ENCODE data around the gene TBXAS1. TPM values are rescaled to one million over a fixed set of nuclear protein-coding genes. Genes with fewer than 3 reads are reported as not detected.
A peak's percentile ranks its signal among the peaks of the same experiment; 100 is the strongest.

Gene TBXAS1
- total and polyA plus RNA-seq, 5 donors from 2014 or later = 5.2 to 21.2 (median 11.3) TPM

DNA sequence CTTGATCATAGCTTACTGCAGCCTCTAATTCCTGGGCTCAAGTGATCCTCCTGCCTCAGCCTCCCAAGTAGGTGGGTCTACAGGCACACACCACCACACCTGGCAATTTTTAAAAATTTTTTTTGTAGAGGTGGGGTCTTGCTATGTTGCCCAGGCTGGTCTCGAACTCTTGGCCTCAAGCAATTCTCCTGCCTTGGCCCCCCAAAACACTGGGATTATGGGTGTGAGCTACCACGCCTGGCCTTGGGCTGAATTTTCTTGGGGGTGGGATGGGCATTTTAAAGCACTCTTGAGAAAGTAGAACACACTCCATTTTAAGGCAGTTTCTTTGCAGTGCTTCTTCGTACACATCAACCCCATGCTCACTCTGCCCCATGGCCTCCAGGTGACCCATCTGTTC, 28.7 kb downstream of the TBXAS1 start:
- Histone ChIP-seq H3K9me3 (ENCODE audit: control insufficient read depth in 2 of 2, low read length in 2 of 2) (peaks cover 0 to under 1% of the 10 kb centered on the region in 2 experiments), H3K4me3 (ENCODE audit: low read depth, low read length) (no peak overlapping the region), H3K4me1 (ENCODE audit: control insufficient read depth, insufficient read depth, low read length, poor library complexity, severe bottlenecking) (peaks cover 4% of the 10 kb centered on the region), H3K27ac (ENCODE audit: insufficient read depth, low read length, poor library complexity, severe bottlenecking) (no peak overlapping the region), H3K36me3 (ENCODE audit: control insufficient read depth, insufficient read depth, low read length) (no peaks in the 10 kb centered on the region), H3K27me3 (ENCODE audit: control insufficient read depth, insufficient read depth, low read length) (peaks cover 4% of the 10 kb centered on the region)
- Mint-ChIP-seq H3K4me1 (peaks cover 0 to 14% (median 4%) of the 10 kb centered on the region in 4 donors), H3K4me3 (peak overlapping the region in 1 of 4 donors; percentile 55), H3K27ac (no peak overlapping the region), H3K27me3 (peaks cover 8% of the 10 kb centered on the region), H3K36me3 (no peaks in the 10 kb centered on the region), H3K9me3 (peaks cover 0 to 7% (median 3%) of the 10 kb centered on the region in 7 donors)
- ATAC-seq (ENCODE audit: low read depth in 2 of 2) (no peak), DNase-seq (no peak)

DNA sequence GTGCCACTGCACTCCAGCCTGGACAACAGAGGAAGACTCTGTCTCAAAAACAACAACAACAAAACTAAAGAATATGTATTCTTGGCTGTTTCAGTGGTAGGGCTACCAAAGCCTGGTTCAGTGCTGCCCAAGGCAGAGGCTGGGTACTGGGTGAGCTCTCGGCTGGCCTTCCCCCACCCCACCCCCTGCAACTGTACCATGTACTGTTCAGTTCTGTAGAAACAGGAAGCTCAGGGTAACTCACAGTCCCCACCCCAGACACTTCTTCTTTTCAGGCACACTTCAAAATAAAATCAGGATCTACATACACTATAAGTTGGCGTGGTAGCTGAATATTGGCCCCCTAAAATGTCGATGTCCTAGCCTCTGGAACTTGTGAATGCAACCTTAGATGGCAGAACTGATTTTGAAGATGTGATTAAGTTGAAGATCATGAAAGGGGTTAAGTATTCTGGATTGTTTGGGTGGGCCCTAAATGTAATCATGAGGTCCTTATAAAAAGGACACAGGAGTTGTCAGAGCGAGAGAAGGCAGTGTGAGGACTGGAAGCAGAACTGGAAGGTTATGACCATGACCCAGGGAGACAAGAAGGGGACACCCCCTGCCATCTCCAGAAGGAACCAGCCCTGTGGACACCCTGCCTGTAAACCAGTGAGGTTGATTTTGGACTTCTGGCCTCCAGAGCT, 31.2 kb downstream of the TBXAS1 start:
- peaks cover 0 to 11% (median 9%) of the 10 kb centered on the region in 7 donors for H3K9me3 Mint-ChIP-seq
- no peak overlapping the region for H3K4me3 Mint-ChIP-seq

DNA sequence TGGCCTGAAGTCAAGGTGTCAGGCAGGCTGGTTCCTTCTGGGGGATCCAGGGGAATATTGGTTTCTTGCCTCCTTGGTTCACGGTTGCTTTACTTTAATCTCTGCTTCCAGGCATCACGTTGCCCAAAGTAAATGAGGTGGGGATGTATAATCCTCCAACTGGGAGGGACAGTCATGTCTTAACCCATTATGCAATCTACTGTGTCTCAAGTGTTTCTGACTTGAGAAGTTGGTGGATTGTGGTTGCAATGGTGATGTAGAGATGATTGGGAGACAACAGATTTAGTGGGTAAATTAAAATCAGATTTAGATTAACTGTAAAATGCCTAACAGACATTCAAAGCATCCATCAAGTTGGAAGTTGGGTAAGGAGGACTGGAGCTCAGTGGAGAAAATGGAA, 32.7 kb downstream of the TBXAS1 start:
- ATAC-seq (ENCODE audit: low read depth in 2 of 2) = no peak
- Histone ChIP-seq H3K27me3 (ENCODE audit: control insufficient read depth, insufficient read depth, low read length) (peaks cover 8% of the 10 kb centered on the region), H3K4me3 (ENCODE audit: low read depth, low read length) (no peak overlapping the region), H3K4me1 (ENCODE audit: control insufficient read depth, insufficient read depth, low read length, poor library complexity, severe bottlenecking) (no peaks in the 10 kb centered on the region), H3K36me3 (ENCODE audit: control insufficient read depth, insufficient read depth, low read length) (no peaks in the 10 kb centered on the region), H3K27ac (ENCODE audit: insufficient read depth, low read length, poor library complexity, severe bottlenecking) (no peak overlapping the region), H3K9me3 (ENCODE audit: control insufficient read depth in 2 of 2, low read length in 2 of 2) (peaks cover 0 to 1% of the 10 kb centered on the region in 2 experiments)
- H3K4me3 Mint-ChIP-seq = no peak overlapping the region
- H3K9me3 Mint-ChIP-seq = peaks cover 0 to 11% (median 9%) of the 10 kb centered on the region in 7 donors
- no peak overlapping the region for H3K27ac Mint-ChIP-seq
- DNase-seq = no peak
- H3K4me1 Mint-ChIP-seq = peaks cover 0 to 3% (median 0%) of the 10 kb centered on the region in 4 donors
- H3K27me3 Mint-ChIP-seq = peaks cover 20% of the 10 kb centered on the region
- H3K36me3 Mint-ChIP-seq = no peaks in the 10 kb centered on the region

More for the DNA sequence above, 31.2 kb downstream of the TBXAS1 start:
- DNase-seq = peak in 1 of 3 donors; percentile 19
- Mint-ChIP-seq H3K27ac (peak overlapping the region in 1 of 3 donors; percentile 15), H3K4me1 (peaks cover 0 to 6% (median 2%) of the 10 kb centered on the region in 4 donors), H3K36me3 (no peaks in the 10 kb centered on the region), H3K27me3 (peaks cover 14% of the 10 kb centered on the region)
- peak in 1 of 2 donors; percentile 68 for ATAC-seq (ENCODE audit: low read depth in 2 of 2)
- Histone ChIP-seq H3K4me1 (ENCODE audit: control insufficient read depth, insufficient read depth, low read length, poor library complexity, severe bottlenecking) (peaks cover 4% of the 10 kb centered on the region), H3K4me3 (ENCODE audit: low read depth, low read length) (no peak overlapping the region), H3K27me3 (ENCODE audit: control insufficient read depth, insufficient read depth, low read length) (peaks cover 8% of the 10 kb centered on the region), H3K36me3 (ENCODE audit: control insufficient read depth, insufficient read depth, low read length) (no peaks in the 10 kb centered on the region), H3K9me3 (ENCODE audit: control insufficient read depth in 2 of 2, low read length in 2 of 2) (peaks cover 0 to 1% of the 10 kb centered on the region in 2 experiments), H3K27ac (ENCODE audit: insufficient read depth, low read length, poor library complexity, severe bottlenecking) (no peak overlapping the region)

DNA sequence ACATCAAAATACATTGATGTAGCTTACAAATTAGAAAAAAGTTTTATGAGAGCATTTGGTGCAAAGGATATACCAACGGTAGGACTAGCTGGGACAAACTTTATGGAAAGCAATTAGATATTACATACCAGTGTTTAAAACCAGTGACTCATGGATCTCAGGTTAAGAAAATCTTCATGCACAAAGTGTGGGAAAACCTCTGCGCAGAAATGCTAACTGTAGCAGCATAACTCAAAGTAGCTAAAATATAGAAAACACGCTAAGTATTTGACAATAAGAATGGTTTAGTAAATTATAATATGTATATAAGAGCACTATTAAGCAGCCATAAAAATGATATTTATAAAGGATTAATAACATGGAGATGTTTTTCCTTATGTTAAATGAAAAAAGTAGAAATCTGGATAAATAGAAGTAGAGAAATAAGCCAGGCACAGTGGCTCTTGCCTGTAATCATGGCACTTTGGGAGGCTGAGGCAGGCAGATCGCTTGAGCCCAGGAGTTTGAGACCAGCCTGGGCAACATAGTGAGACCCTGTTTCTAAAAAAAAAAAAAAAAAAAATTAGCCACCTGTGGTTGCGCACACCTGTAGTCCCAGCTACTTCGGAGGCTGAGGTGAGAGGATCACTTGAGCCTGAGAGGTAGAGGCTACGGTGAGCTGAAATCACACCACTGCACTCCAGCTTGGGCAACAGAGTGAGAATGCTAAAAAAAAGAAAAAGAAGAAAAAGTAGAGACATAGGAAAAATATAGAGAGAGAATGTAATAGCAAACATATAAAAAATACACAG, 37.2 kb downstream of the TBXAS1 start:
- no peaks in the 10 kb centered on the region for H3K4me1 Mint-ChIP-seq
- Histone ChIP-seq H3K4me3 (ENCODE audit: low read depth, low read length) (no peak overlapping the region), H3K27ac (ENCODE audit: insufficient read depth, low read length, poor library complexity, severe bottlenecking) (no peak overlapping the region), H3K27me3 (ENCODE audit: control insufficient read depth, insufficient read depth, low read length) (peaks cover 8% of the 10 kb centered on the region), H3K9me3 (ENCODE audit: control insufficient read depth in 2 of 2, low read length in 2 of 2) (peaks cover 0 to 1% of the 10 kb centered on the region in 2 experiments), H3K36me3 (ENCODE audit: control insufficient read depth, insufficient read depth, low read length) (no peaks in the 10 kb centered on the region), H3K4me1 (ENCODE audit: control insufficient read depth, insufficient read depth, low read length, poor library complexity, severe bottlenecking) (no peaks in the 10 kb centered on the region)
- peaks cover 21% of the 10 kb centered on the region for H3K27me3 Mint-ChIP-seq
- DNase-seq (no peak), ATAC-seq (ENCODE audit: low read depth in 2 of 2) (no peak)
- no peaks in the 10 kb centered on the region for H3K36me3 Mint-ChIP-seq
- no peak overlapping the region for H3K27ac Mint-ChIP-seq
- no peak overlapping the region for H3K4me3 Mint-ChIP-seq
- H3K9me3 Mint-ChIP-seq = peaks cover 0 to 11% (median 9%) of the 10 kb centered on the region in 7 donors

DNA sequence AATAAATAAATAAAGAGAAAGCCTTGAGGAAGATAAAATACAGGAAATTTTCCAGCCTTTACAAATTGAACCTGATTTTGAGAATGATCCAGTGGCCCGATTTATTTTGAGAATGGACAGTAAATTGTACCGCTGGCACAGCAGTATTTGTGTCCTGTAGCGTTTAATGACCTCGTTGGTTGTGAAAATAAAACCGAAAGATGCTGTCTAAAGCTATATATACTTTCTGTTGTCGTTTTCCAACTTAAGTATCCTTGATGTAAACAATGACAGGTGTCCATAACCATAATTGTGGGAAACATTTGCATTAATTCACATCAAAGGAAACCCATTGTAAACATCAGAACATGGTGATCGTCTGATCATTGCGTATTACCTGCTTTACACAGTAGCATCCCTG, 38.8 kb downstream of the TBXAS1 start:
- H3K4me1 Mint-ChIP-seq = no peaks in the 10 kb centered on the region
- H3K4me3 Mint-ChIP-seq = no peak overlapping the region
- H3K27ac Mint-ChIP-seq = no peak overlapping the region
- peaks cover 0 to 9% (median 2%) of the 10 kb centered on the region in 7 donors for H3K9me3 Mint-ChIP-seq
- DNase-seq = no peak
- peaks cover 0 to under 1% of the 10 kb centered on the region in 2 experiments for H3K9me3 ChIP-seq (ENCODE audit: control insufficient read depth in 2 of 2, low read length in 2 of 2)
- no peaks in the 10 kb centered on the region for H3K36me3 Mint-ChIP-seq
- H3K27me3 ChIP-seq (ENCODE audit: control insufficient read depth, insufficient read depth, low read length) = peaks cover 3% of the 10 kb centered on the region
- ATAC-seq (ENCODE audit: low read depth in 2 of 2) = no peak
- H3K4me1 ChIP-seq (ENCODE audit: control insufficient read depth, insufficient read depth, low read length, poor library complexity, severe bottlenecking) = no peaks in the 10 kb centered on the region
- H3K36me3 ChIP-seq (ENCODE audit: control insufficient read depth, insufficient read depth, low read length) = no peaks in the 10 kb centered on the region
- no peak overlapping the region for H3K4me3 ChIP-seq (ENCODE audit: low read depth, low read length)
- H3K27ac ChIP-seq (ENCODE audit: insufficient read depth, low read length, poor library complexity, severe bottlenecking) = no peak overlapping the region
- H3K27me3 Mint-ChIP-seq = peaks cover 13% of the 10 kb centered on the region

DNA sequence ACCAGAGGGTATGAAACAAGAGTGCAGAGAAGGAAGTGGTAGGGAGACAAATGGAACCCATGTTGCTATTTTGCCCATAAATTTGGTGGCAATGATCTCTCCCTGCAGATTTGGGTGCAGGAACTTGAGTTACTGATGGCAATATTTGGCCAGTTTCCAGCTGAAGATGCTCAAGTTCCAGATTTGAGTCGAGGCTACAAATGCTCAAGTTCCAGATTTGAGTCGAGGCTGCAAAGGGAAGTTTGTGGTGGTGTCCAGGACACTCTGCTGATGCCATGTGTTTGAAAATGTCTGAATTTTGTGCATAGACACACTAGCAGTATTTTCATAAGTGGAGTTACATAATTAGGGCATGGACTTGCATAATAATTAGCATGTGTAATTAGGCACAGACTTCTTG, 40.8 kb downstream of the TBXAS1 start:
- H3K4me3 Mint-ChIP-seq = no peak overlapping the region
- H3K27ac Mint-ChIP-seq = no peak overlapping the region
- peaks cover 17% of the 10 kb centered on the region for H3K27me3 Mint-ChIP-seq
- H3K36me3 Mint-ChIP-seq = no peaks in the 10 kb centered on the region
- H3K36me3 ChIP-seq (ENCODE audit: control insufficient read depth, insufficient read depth, low read length) = no peaks in the 10 kb centered on the region
- no peaks in the 10 kb centered on the region for H3K4me1 Mint-ChIP-seq
- no peak for DNase-seq
- no peak overlapping the region for H3K27ac ChIP-seq (ENCODE audit: insufficient read depth, low read length, poor library complexity, severe bottlenecking)
- no peak overlapping the region for H3K4me3 ChIP-seq (ENCODE audit: low read depth, low read length)
- no peak for ATAC-seq (ENCODE audit: low read depth in 2 of 2)
- H3K27me3 ChIP-seq (ENCODE audit: control insufficient read depth, insufficient read depth, low read length) = no peaks in the 10 kb centered on the region
- H3K4me1 ChIP-seq (ENCODE audit: control insufficient read depth, insufficient read depth, low read length, poor library complexity, severe bottlenecking) = no peaks in the 10 kb centered on the region
- H3K9me3 Mint-ChIP-seq = peaks cover 0 to 4% (median under 1%) of the 10 kb centered on the region in 7 donors
- no peaks in the 10 kb centered on the region for H3K9me3 ChIP-seq (ENCODE audit: control insufficient read depth in 2 of 2, low read length in 2 of 2)

DNA sequence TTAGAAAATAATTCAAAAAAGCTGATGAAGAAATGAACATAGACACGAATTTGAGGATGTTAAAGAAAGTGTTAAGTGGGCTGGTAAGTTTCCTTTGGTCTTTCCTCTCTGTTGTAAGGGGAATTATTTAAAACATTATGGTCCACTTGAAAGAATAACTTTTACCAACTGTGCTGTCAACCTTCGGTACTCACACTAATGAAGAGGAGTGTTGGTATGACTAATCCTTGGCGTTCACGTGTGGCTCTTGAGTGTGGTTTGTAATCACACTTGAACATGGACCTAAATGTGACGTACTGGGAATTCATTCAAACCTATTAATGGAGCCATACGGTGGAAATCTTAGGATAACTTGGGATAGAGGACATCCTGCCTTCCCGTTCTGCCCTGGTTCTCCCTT, 41.3 kb downstream of the TBXAS1 start:
- H3K36me3 Mint-ChIP-seq = no peaks in the 10 kb centered on the region
- H3K27me3 Mint-ChIP-seq = peaks cover 13% of the 10 kb centered on the region
- H3K4me3 Mint-ChIP-seq = no peak overlapping the region
- no peak overlapping the region for H3K4me3 ChIP-seq (ENCODE audit: low read depth, low read length)
- ATAC-seq (ENCODE audit: low read depth in 2 of 2) = no peak
- H3K27ac Mint-ChIP-seq = no peak overlapping the region
- H3K9me3 Mint-ChIP-seq = peaks cover 0 to 4% (median 0%) of the 10 kb centered on the region in 7 donors
- no peak overlapping the region for H3K27ac ChIP-seq (ENCODE audit: insufficient read depth, low read length, poor library complexity, severe bottlenecking)
- H3K27me3 ChIP-seq (ENCODE audit: control insufficient read depth, insufficient read depth, low read length) = no peaks in the 10 kb centered on the region
- no peaks in the 10 kb centered on the region for H3K9me3 ChIP-seq (ENCODE audit: control insufficient read depth in 2 of 2, low read length in 2 of 2)
- H3K36me3 ChIP-seq (ENCODE audit: control insufficient read depth, insufficient read depth, low read length) = no peaks in the 10 kb centered on the region
- no peaks in the 10 kb centered on the region for H3K4me1 Mint-ChIP-seq
- H3K4me1 ChIP-seq (ENCODE audit: control insufficient read depth, insufficient read depth, low read length, poor library complexity, severe bottlenecking) = no peaks in the 10 kb centered on the region
- no peak for DNase-seq
